22Rv1 (cell line): ENCODE data around the gene HOXA2.

Experiments
- CTCF ChIP-seq: fragments of 450-650 bp; IDR thresholded peaks from 2 replicates; pipeline ENCODE4 v1.5.1; 2017; ENCODE audit warnings: mild to moderate bottlenecking
- ZFX ChIP-seq: fragments of 450-650 bp; IDR thresholded peaks from 2 replicates; pipeline ENCODE4 v1.6.1; 2017; ENCODE audit warnings: antibody characterized with exemption, borderline replicate concordance

GRCh38 chr7:27109466-27110185, 7.1 kb upstream of the HOXA2 start:
- TF ChIP-seq CTCF (no peak), ZFX (no peak)
